ENCODE data around the gene RAB20.
"Not testable (repeated sequence)": the region's sequence is repeated elsewhere in the genome, so short reads cannot be mapped to it uniquely, and the experiment has no call there.

Gene RAB20

DNA sequence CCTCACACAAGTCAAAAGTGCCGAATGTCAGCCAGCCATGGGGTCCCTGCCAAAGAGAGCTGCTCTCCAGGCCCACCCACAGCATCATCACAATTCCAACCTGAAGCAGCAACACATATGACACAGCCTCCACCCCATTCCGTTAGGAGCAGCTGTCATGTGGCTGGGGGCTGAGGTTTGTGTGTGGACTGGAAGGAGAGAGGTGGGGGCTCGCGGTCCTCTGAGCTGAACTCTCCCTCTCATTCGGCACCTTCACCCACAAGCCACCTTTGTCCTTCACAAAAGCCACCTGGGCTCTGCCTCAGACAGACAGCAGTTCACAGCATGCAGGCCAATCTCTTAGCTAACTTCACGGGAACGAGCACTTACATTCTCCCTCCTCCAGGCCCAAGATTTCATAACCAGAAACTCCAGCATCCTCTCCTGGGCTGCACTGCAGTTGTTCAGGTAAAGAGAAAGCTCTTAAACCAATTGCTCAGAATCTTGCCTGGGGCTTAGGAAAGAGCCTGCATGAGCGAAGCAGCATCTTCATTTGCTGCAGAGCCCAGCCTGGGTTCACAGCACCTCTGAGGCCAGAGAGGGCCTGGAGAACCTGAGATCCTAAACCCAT is 7.2 kb downstream of the RAB20 start:
- DNase-seq = no peak

DNA sequence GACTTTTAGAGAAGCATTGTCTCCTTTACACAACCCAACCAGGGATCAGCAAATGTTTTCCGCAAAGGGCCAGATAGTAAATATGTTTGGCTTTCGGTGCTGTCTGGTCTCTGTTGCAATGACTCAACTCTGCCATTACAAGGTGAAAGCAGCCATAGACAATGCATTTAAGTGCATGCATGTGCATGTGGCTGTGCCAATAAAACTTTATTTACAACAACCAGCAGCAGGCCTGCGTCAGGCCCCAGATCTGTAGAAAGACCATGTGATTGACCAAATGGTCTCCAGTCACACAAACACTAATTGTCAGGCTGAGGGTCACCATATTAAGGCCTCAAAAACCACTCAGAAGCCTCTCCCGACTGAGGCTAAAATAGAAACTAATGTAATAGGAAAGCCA is 8.1 kb downstream of the RAB20 start:
- no peak for DNase-seq

DNA sequence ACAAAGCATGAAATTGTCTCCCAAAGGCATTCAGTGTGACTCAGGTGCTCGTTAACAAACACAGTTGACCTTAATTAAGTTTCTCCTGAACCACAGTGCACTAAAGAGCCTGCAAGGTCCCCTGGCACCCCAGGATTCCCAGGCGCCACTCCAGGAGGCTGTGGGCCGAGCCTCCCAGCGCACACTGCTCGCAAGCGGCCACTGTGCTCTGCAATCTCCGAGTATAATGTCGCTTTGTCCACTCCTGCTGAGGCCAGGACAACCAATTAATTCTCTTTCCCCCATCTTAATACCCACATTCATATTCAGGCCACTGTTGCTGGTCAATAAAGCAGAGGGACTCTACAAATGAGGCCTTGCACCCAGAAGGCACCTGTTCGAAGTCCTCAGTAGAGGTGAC is 8.8 kb downstream of the RAB20 start:
- no peak for DNase-seq

DNA sequence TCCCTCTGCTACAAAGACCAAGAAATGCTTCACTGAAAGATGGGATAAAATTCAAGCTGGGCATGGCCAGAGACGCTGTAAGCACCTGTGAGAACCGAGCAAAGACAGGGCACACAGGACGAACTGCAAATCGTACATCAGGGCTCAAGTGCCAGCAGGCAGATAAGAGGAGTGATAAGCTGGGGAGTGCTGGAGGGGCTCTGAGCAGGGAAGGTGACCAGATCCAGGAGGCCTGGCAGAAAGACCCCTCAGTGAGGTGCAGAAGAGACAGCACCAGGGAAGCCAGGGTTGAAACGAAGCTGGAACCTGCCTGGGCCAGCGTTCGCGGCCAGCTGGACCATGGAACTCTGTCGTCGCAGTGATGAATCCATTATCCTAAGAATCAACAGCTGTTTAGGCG is 10.2 kb downstream of the RAB20 start:
- no peak for DNase-seq

DNA sequence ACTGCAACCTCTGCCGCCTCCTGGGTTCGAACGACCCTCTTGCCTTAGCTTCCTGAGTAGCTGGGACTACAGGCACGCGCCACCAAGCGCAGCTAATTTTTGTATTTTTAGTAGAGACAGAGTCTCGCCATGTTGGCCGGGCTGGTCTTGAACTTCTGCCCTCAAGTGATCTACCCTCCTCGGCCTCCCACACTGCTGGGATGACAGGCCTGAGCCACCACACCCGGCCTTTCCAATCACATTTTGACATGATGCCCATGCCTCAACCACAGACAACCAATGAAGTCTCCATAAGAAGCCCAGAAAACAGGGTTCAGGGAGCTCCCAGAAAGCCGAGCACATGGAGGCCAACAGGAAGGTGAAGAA is 11.7 kb downstream of the RAB20 start:
- DNase-seq = no peak

DNA sequence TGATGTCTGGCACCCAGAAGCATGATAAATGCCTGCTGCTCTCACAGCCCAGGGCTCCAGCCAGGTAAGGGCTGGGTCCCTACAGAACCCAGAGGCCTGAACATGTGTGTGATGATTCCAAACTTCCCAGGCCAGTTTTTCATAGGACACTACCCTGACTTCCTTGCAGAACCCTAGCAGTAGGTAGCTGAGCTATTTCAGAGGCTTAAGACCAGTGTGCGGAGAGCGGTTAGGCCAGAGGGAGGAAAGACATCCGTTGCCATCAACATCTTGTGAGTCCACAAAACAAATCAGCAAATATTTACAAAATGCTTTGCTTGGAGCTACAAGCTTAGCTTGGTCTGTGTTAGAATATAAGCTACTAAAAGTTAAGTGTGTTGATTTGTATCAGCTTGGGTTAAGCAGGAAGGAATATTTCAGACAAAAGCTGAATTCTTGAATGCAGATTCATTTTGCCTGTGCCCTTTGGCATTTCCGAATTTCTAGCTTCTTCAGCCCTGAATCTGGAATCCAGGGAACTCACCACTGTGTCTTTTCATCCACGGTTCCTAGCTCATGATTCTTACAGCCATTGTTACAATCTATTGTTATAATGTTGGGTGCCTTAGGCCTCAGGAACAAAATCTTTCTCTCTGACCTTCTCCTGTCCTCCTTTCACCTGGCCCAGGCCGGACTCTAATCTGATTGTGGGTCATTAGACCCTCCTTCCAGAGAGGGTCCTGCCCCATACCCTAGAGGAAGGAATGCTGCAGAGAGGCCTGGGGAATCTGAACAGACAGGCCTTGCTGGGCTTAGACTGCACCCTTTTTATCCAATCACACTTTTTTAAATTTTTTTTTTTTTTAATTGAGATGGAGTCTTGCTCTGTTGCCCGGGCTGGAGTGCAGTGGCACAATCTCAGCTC is 12.4 kb downstream of the RAB20 start:
- DNase-seq = no peak

DNA sequence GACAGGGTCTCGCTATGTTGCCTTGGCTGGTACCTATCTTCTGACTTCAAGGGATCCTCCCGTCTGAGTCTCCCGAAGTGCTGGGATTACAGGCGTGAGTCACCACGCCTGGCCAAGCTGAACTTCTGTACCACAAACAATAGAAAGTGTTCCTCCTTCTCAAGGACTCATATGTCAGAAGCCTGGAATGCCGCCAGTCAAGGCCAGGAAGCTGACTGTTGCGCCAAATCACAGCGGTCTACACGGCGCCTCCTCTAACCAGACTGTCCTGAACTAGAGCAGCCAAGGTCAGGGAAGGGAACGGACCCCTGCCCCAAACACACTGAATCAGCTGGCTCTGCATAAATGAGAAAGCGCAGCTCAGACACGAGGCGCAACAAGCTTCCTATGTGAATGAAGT is 14.6 kb downstream of the RAB20 start:
- no peak for DNase-seq

DNA sequence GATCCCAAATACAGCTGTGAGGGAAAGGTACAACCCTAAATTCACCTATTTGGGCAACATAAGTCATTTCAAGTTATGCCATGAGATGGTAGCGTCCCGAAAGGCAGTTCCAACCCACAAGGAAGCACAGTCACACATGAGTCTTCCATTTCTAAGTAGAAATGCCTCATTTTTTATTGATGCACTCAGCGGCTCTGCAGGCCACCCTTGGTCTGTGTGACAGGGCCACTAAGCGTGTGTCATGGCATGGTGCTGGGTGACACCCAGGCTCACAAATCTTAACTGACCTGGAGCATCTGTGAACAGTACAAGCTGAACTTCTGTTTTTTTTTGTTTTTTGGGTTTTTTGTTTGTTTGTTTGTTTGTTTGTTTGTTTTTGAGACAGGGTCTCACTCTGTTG is 15.1 kb downstream of the RAB20 start:
- DNase-seq = no peak

DNA sequence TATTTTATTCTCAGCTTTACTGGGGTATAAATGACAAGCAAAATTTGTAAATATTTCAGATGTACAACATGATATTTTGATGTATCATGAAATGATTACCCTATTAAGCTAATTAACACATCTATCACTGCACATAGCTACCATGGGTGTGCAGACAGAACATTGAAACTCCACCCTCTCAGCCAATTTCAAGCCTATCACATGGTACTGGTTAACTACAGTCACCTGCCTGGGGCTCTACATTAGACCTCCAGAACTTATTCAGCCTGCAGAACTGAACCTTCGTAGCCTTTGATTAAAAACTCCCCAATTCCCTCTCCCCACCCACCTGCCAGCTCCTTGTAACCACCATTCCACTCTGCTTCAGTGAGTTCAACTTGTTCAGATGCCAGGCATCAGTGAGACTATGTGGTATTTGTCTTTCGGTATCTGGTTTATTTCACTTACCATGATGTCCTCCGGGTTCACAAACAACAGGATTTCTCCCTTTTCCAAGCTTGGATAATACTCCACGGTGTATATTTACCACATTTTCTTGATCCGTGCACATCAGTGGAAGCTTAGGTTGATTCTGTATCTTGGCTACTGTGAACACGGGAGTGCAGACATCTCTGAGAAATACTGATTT is 19.2 kb downstream of the RAB20 start:
- DNase-seq = no peak

DNA sequence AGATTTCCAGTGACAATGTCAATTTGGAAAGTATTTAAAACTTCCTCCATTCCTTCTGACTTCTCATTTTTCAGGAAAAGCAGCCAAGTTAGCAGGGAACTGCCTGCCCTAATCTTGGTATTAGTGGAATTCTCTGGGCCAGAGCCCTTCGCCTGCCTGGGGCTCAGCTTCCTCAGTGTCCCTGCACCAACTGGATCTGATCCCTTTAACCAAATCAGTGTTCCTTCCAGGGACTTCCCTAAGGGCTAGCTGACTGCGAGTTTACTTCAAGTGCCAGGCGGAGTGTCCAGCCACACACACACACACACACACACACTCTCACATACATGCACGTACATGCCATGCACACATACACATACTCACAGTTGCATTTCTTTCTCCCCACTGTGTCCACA is 20.0 kb downstream of the RAB20 start:
- DNase-seq = no peak

DNA sequence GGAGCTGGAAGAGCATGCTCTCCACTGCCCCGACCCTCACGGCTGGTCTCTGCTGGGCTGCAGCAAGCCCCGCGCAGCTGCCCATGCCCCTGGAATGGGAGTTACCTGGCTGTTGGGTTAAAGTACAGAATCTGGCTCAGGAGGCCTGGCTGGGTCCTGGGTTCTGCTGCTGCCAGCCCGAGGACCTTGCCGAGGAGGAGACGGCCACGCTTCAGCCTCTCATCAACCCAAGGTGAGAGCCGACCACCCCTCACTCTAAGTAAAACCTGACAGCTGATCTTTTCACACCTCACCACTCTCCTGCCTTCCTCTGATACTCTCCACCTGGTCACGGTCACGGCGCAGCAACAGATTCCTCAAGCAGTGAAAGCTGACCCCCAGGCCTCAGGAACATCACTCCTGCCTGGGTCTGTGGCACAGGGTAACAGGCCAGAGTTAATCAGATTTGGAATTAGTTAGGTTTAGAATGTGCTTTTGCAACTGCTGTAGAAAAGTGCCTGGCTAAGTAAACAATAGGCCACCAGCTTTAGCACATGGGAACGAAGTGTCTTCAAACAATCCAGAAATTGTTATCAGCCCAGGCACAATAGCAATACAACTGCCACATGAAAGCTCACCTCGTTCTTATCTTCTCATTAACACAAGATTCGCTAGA is 20.5 kb downstream of the RAB20 start:
- no peak for DNase-seq

DNA sequence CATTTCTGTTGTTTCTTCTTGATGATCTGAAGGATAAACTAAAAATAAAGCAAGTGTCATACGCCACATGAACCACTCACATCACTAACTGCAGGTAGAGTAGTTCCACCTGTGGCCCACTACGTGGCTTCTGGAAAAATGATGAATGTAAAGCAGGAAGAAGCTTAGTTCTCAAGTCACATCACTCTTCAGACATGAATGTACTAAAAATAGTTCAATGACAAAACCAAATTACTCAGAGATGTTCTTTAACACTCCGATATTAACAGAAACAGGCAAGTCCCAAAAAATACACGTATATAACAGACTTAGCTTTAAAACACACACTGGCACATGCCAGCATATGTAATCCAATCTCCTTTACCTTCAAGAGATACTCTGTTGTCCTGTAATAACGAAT is 21.6 kb downstream of the RAB20 start:
- DNase-seq = no peak

DNA sequence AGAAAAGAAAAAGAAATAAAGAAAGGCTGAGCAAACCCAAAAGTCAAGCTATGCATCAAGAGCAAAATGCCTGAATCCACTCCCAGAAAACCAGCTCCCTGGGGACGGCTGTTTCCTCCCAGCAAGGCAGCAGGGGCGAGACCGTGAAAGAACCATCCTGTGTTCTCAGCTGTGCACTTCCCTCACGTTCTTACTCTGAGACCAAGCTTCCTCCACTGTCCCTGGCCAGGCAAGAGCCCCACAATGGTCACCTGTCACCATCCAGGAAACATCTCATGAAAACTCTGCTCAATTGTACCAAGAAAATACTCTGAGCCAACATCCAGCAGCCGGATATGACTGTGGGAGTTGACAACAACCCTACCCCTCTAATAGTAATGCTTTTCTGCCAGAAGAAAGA is 22.9 kb downstream of the RAB20 start:
- no peak for DNase-seq

DNA sequence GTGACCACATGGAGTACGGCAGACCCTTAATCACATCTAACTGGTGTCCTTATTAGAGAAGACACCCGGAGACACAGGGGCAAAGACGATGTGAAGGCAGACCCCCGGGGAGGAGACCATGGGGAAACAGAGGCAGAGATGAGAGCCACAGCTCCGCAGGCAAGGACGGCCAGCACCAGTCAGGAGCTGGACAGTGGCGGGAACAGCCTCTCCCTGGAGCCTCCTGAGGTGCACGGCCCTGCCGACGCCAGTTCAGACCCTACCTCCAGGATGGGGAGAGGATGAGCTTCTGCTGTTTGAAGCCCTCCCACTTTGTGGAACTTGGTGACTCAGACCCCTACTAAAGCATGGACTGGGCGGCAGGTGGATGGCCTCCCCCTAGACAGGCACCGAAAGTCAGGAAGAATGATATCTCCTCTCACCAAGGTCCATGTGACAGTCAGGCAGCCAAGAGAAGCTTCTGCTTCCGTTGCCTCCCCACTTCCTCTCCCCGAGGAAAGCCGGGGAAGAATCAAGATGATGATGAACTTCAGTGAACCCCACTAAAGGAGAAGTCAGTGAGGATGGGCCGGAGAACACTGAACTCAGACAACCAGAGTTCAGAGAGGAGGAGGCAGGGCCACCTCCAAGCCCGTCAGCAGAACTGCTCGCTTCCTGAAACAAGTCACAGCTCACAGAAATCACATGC is 25.4 kb downstream of the RAB20 start:
- DNase-seq = no peak

DNA sequence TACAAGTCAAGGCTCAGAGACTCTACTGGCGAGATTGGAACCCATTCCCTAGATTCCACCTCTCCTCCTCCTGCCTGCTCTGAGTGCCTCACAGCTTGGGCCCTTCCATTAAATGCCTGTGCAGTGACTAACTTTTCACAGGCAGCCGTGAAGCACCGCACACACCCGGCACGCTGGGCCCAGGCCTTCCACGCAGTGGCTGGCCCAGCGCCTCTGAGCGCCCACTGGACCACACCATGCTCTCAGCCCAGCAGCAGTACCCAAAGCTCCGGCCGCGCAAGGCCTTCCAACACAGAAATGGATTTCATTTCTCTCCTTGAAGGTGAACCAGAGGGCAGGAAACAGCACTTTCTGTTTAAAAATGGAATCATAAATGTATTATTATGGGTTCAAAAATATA is 26.0 kb downstream of the RAB20 start:
- no peak for DNase-seq

DNA sequence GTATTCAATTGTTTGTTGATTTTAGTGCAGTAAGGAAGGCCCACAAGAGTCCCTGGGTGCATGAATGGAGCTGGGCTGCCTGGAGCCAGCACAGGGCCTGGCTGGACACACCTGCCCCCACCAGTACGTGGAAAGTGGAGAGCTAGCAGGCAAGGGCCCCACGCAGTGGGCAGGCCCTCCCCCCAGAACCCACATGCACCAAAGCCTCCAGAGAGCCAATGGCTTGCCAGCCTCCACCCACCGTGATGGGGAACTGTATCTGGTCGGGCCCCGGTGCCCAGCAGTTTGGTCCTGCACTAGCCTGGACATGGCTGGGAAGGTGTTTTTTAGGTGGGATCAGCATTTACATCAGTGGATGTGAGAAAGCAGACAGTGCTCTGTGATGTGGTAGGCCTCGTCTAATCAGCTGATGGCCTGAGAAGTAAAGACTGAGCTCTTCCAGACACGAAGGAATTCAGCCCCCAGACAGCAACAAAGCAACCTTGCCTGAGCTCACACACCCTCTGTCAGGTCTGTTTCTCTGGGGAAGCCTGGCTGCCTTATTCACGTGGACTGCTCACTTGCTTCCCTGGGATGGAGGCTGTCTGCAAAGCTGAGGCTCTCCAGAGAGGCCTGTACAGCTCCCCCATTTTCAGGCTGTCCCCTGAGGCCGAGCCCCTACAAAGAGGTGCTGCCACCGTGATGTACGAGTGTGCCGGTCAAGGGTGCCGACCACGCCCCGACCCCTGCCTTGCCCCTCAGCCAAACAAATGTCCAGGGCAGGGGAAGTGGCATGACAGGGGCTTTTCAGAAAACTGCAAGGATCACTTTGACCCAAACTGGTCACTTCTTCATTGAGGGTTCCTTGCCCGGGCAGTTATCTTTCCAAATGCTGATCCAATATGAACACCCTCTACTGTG is 27.5 kb downstream of the RAB20 start:
- DNase-seq = no peak

DNA sequence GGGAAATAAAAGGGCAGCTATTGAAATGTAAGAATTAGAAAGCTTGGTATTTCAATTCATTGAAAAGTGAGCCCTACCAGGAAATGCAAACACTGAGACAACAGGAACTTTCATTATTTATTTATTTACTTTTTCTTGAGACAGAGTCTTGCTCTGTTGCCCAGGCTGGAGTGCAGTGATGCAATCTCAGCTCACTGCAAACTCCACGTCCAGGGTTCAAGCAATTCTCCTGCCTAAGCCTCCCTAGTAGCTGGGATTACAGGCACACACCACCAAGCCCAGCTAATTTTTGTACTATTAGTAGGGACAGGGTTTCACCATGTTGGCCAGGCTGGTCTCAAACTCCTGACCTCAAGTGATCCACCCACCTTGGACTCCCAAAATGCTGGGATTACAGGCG is 29.3 kb downstream of the RAB20 start:
- DNase-seq = not testable (repeated sequence)

DNA sequence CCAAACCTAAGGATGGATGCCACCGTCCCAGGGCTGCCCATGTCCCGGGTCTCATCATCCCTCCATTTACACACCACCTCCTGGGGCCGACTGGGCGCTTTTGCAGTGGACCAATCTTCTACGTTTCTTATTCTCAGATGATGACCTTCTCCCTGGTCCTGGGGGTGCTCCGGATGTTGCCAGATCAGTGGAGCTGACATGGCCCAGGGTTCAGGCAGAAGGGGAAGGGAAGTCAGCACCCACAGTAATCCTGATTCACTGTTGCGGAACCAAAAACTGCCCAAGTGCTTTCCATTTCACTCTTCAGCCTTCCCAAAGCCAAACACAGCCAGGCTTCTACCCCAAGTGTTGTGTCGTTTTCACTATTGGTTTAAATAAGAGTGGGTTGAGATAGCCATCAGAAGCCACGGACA is 29.8 kb downstream of the RAB20 start:
- DNase-seq = no peak

DNA sequence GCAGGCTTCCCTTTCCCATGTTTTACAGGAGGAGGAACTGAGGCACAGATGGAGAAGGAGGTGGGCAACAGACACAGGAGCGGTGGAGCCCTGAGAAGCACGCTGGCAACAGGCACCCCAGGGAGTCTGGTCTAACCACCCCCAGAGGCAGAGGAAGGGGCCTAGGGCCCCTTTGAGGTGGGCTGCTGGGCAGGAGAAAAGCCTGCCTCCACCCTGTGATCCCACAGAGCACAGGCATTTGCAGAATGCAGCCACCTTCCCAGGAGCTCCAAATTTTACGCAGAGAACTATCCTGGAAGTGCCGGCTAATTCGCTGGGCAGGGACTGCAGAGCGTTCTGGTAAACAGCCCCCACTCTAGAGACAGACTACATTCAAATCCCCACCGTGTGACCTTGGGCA is 30.4 kb downstream of the RAB20 start:
- DNase-seq = no peak

DNA sequence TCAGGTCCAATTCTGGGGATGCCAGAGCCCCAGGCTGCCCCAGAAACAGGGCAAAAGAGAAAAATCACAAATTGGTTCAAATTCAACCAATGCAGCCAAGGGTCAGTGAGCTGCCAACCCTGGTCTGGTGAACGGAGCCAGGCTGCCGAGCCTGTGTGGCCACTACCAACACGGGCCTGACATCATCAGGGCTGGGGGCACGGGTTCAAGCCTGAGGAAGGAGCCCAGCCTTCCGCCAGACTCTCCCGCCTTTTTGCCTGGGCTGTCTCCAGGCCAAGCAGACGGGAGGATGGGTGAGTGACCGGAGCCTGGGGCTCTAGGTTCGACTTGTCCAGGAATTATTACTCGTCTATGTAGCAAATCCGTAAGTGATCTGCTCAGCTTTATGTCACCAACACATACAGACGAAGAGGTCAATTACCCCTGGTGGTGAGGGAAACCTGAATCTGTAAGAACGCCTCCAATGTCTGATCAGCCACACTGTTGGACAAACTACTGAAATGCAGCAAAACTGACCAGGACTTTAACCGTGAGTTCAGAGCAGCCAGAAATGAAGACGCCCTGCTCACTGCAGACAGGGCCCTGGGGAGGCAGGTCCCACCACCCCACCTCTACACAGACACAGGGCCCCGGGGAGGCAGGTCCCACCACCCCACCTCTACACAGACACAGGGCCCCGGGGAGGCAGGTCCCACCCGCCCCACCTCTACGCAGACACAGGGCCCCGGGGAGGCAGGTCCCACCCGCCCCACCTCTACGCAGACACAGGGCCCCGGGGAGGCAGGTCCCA is 31.8 kb downstream of the RAB20 start:
- DNase-seq = no peak

DNA sequence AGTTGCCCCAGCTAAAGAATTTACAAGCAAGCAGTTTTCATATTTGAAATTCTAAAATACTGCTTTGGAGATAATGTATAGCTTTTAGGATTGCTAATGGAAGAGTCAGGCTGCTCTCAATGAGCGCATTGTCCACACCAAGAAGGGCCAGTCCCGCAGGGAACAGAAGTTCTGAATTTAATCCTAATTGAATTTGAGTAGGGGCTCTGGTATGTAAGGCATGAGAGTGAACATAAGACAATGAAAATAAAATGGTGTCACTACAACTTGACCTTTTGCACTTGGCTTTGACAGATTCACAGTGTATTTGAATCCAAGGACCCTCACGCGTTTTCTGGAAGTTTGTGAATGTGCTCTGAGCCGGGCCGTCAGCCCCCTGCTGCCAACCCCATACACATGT is 32.6 kb downstream of the RAB20 start:
- DNase-seq = no peak

All from central memory CD4-positive, alpha-beta T cell (primary cell).